ENCODE data around the gene FARP2. TPM values are rescaled to one million over a fixed set of nuclear protein-coding genes. Genes with fewer than 3 reads are reported as not detected.
"Not testable (repeated sequence)": the region's sequence is repeated elsewhere in the genome, so short reads cannot be mapped to it uniquely, and the experiment has no call there.

Gene FARP2
- polyA plus RNA-seq, 6 donors from 2014 or later, result 24.4 to 35.6 (median 29.5) TPM

GRCh38 chr2:241413501-241413900 lies 57.4 kb downstream of the FARP2 start:
- H3K36me3 Mint-ChIP-seq, result peaks cover 33 to 53% of the 10 kb centered on the region in 2 donors
- peak overlapping the region in 2 of 6 donors; percentile 53 to 60 for H3K27ac Mint-ChIP-seq
- H3K27me3 Mint-ChIP-seq; ATAC-seq (ENCODE audit: low read depth in 2 of 2); H3K9me3 Mint-ChIP-seq; DNase-seq; H3K4me3 Mint-ChIP-seq; H3K4me1 Mint-ChIP-seq: not testable (repeated sequence)

- peaks cover 34 to 54% of the 10 kb centered on the region in 2 donors for H3K36me3 Mint-ChIP-seq
- no peak overlapping the region for H3K4me3 Mint-ChIP-seq
- no peaks in the 10 kb centered on the region for H3K27me3 Mint-ChIP-seq
- no peaks in the 10 kb centered on the region for H3K4me1 Mint-ChIP-seq
- H3K27ac Mint-ChIP-seq, result peak overlapping the region in 3 of 6 donors; percentile 44 to 60 (median 53)
- no peak for ATAC-seq (ENCODE audit: low read depth in 2 of 2)
- no peak for DNase-seq
- no peaks in the 10 kb centered on the region for H3K9me3 Mint-ChIP-seq
Measured at GRCh38 chr2:241413929-241414580, 58.0 kb downstream of the FARP2 start.

DNA sequence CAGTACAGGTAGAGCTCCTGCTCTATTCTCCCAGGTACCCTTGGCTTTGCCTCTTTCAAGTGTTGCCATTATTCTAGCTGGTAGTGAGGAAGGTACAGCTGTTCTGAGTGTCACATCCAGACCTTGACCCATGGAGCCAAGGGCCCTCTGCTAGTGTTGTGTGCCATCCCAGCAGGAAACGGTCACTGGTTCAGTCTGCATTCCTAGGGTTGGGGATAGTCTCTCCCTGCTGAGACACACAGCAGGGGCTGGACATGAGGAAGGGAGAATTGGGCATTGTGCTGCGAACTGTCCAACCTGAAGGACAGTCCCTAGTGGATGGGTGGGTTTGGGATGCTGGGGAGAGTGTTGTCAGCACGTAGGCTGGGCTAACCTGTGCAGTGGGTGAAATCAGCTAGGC lies 59.1 kb downstream of the FARP2 start:
- Mint-ChIP-seq H3K36me3 (peaks cover 34 to 50% of the 10 kb centered on the region in 2 donors), H3K27me3 (no peaks in the 10 kb centered on the region), H3K4me1 (no peaks in the 10 kb centered on the region), H3K27ac (peak overlapping the region in 2 of 6 donors; percentile 15 to 73), H3K9me3 (no peaks in the 10 kb centered on the region), H3K4me3 (peak overlapping the region in 1 of 8 donors; percentile 12)
- DNase-seq, result no peak
- no peak for ATAC-seq (ENCODE audit: low read depth in 2 of 2)

DNA sequence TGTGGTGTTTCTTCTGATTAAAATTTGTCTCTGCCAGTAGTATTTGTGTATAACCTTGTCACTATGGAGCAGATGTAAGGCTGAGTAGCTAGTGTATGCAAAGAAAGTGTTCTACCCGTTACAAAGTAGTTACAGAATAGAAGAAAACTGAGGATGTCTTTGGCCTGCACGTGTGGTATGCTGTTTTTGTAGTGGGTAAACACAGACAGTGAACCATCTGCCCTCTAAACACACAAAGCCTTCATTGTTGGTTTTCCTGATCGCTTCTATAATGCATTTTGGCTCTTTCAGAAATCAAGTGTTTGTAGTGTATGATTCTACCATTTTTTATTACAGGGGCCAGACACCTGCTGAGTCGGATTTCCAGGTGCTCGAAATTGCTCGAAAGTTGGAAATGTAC lies 61.5 kb downstream of the FARP2 start:
- Mint-ChIP-seq H3K4me1 (no peaks in the 10 kb centered on the region), H3K27ac (peak overlapping the region in 1 of 6 donors; percentile 59), H3K9me3 (peaks cover 0 to 5% (median 4%) of the 10 kb centered on the region in 7 donors), H3K4me3 (no peak overlapping the region), H3K27me3 (no peaks in the 10 kb centered on the region), H3K36me3 (peaks cover 26 to 39% of the 10 kb centered on the region in 2 donors)
- no peak for DNase-seq
- ATAC-seq (ENCODE audit: low read depth in 2 of 2), result no peak

- Mint-ChIP-seq H3K9me3 (peaks cover 11 to 24% (median 19%) of the 10 kb centered on the region in 7 donors), H3K27me3 (no peaks in the 10 kb centered on the region), H3K4me3 (no peak overlapping the region), H3K36me3 (peaks cover 46 to 54% of the 10 kb centered on the region in 2 donors), H3K4me1 (no peaks in the 10 kb centered on the region), H3K27ac (no peak overlapping the region)
- ATAC-seq (ENCODE audit: low read depth in 2 of 2) (no peak), DNase-seq (no peak)
Measured at GRCh38 chr2:241421330-241421729, 65.2 kb downstream of the FARP2 start.

DNA sequence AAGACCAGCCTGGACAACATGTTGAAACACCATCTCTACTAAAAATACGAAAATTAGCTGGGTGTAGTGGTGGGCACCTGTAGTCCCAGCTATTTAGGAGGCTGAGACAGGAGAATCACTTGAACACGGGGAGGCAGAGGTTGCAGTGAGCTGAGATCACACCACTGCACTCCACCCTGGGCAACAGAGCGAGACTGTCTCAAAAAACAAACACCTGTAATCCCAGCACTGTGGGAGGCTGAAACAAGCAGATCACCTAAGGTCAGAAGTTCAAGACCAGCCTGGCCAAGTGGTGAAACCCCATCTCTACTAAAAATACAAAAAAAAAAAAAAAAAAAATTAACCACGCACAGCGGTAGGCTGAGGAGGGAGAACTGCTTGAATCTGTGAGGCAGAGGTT lies 65.9 kb downstream of the FARP2 start:
- Mint-ChIP-seq H3K36me3 (peaks cover 50 to 52% of the 10 kb centered on the region in 2 donors), H3K9me3 (peaks cover 11 to 24% (median 19%) of the 10 kb centered on the region in 7 donors)
- not testable (repeated sequence) for ATAC-seq (ENCODE audit: low read depth in 2 of 2); H3K27me3 Mint-ChIP-seq; H3K4me3 Mint-ChIP-seq; H3K27ac Mint-ChIP-seq; H3K4me1 Mint-ChIP-seq; DNase-seq

DNA sequence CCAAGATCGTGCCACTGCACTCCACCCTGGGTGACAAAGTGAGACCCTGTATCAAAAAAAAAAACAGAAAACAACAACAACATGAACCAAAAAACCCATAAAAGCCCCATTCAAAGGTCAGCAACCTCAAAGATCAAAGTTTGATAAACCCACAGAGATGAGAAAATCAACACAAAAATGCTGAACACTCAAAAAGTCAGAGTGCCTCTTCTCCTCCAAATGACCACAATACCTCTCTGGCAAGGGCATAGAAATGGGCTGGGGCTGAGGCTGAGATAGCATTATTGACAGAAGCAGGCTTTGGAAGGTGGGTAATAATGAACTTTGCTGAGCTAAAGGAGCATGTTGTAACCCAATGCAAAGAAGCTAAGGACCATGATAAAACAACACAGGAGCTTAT lies 66.3 kb downstream of the FARP2 start:
- H3K4me1 Mint-ChIP-seq, result no peaks in the 10 kb centered on the region

DNA sequence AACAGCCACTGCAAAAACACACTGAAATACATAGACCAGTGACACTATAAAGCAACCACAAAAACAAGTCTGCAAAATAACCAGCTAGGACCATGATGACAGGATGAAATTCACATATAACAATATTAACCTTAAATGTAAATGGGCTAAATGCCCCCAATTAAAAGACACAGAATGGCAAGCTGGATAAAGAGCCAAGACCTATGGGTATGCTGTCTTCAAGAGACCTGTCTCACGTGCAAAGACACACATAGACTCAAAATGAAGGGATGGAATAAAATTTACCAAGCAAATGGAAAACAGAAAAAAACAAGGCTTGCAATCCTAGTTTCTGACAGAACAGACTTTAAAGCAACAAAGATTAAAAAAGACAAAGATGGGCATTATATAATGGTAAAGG lies 67.4 kb downstream of the FARP2 start:
- Mint-ChIP-seq H3K27ac (peak overlapping the region in 1 of 6 donors; percentile 8), H3K36me3 (peaks cover 44 to 47% of the 10 kb centered on the region in 2 donors), H3K9me3 (peaks cover 11 to 24% (median 19%) of the 10 kb centered on the region in 7 donors)
- not testable (repeated sequence) for ATAC-seq (ENCODE audit: low read depth in 2 of 2); H3K4me1 Mint-ChIP-seq; H3K4me3 Mint-ChIP-seq; H3K27me3 Mint-ChIP-seq; DNase-seq

More for the DNA sequence above, 66.3 kb downstream of the FARP2 start:
- H3K36me3 Mint-ChIP-seq, result peaks cover 50 to 52% of the 10 kb centered on the region in 2 donors
- no peak overlapping the region for H3K27ac Mint-ChIP-seq
- H3K4me3 Mint-ChIP-seq, result peak overlapping the region in 1 of 8 donors; percentile 53
- no peaks in the 10 kb centered on the region for H3K27me3 Mint-ChIP-seq
- DNase-seq (no peak), ATAC-seq (ENCODE audit: low read depth in 2 of 2) (no peak)
- H3K9me3 Mint-ChIP-seq, result peaks cover 11 to 24% (median 19%) of the 10 kb centered on the region in 7 donors

DNA sequence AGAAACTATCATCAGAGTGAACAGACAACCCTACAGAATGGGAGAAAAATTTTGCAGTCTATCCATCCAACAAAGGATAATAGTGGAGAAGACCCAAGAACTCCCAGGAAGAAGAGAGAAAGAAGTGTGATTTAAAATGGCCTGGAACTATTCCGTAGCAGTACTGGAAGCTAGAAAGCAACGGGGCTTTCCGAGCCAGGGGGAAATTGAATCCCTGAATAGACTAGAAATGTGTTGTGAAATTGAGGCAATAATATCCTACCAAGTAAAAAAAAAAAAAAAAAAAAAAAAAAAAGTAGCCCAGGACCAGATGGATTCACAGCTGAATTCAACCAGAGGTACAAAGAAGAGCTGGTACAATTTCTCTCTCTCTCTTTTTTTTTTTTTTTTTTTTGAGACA lies 69.3 kb downstream of the FARP2 start:
- no peaks in the 10 kb centered on the region for H3K4me1 Mint-ChIP-seq
- no peak overlapping the region for H3K4me3 Mint-ChIP-seq
- no peak overlapping the region for H3K27ac Mint-ChIP-seq
- no peaks in the 10 kb centered on the region for H3K27me3 Mint-ChIP-seq
- ATAC-seq (ENCODE audit: low read depth in 2 of 2) (no peak), DNase-seq (no peak)
- H3K9me3 Mint-ChIP-seq, result peaks cover 11 to 24% (median 19%) of the 10 kb centered on the region in 7 donors
- H3K36me3 Mint-ChIP-seq, result peaks cover 47 to 57% of the 10 kb centered on the region in 2 donors

DNA sequence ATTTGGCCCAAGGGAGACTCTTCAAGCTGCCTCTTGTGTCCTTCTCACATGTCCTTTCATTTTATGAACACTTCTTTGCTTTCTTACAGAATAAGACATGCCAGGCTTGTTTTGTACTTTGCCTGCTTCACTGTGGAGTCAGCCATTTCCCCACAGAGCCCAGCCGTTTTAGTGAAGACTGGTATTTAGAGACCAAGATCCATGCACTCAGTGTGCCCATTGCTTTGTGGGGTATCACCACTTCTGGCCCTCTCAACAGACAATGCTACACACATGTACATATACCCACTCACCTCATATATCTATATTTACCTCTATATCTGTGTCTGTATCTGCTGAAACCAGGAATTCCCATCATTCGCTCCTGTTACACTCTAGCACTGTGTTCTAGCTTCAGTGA lies 74.1 kb downstream of the FARP2 start:
- Mint-ChIP-seq H3K36me3 (peaks cover 29 to 47% of the 10 kb centered on the region in 2 donors), H3K9me3 (no peaks in the 10 kb centered on the region), H3K4me3 (no peak overlapping the region), H3K4me1 (no peaks in the 10 kb centered on the region), H3K27ac (no peak overlapping the region), H3K27me3 (no peaks in the 10 kb centered on the region)
- ATAC-seq (ENCODE audit: low read depth in 2 of 2), result no peak
- no peak for DNase-seq

DNA sequence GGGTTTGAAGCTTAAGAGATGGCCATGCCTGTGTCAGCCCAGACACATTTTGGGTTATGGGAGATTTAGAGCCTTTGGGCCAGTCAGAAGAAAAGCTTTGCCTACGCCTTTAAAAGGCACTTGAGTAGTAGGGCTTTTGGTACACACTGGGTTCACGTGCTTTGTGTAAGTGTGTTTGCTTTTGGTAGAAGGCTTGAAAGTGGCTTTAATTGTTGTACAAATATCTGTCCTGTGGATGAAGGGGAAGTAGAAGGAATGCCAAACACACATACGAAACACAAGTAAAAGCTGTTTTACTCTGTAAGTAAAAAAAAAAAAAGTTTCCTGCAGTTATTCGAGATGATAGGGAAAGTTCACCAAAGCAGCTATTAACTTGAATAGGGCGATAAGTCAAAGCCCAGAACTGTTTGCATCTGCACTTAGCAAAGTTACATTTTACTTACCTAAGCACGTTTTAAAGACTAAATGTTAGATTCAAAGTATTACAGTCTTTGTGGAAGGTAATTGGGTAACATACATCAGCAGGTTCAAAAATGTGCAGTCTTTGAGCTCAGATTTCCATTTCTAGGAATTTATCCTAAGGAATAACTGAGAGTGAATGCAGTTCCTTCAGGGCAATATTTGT lies 76.9 kb downstream of the FARP2 start:
- no peak overlapping the region for H3K27ac Mint-ChIP-seq
- H3K9me3 Mint-ChIP-seq, result no peaks in the 10 kb centered on the region
- no peak for ATAC-seq (ENCODE audit: low read depth in 2 of 2)
- peaks cover 31 to 50% of the 10 kb centered on the region in 2 donors for H3K36me3 Mint-ChIP-seq
- no peak for DNase-seq
- no peak overlapping the region for H3K4me3 Mint-ChIP-seq
- no peaks in the 10 kb centered on the region for H3K4me1 Mint-ChIP-seq
- no peaks in the 10 kb centered on the region for H3K27me3 Mint-ChIP-seq

DNA sequence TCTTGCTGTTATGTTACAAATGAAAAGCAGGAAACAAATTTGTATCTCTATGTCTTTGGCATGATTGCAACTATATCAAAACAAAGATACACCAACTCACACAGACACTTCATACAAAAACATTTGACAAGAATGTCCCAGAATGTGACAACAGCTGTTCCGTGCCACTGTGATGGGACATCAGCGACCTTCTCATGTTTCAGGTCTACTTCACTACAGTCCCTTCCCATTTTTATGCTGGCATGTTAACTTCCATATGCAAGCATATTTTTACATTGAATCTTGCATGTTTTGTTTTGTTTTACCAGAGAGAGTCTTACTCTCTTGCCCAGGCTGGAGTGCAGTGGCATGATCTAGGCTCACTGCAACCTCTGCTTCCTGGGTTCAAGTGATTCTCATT lies 81.1 kb downstream of the FARP2 start:
- Mint-ChIP-seq H3K4me1 (no peaks in the 10 kb centered on the region), H3K4me3 (peak overlapping the region in 1 of 8 donors; percentile 22), H3K27me3 (no peaks in the 10 kb centered on the region), H3K36me3 (peaks cover 30 to 39% of the 10 kb centered on the region in 2 donors), H3K9me3 (no peaks in the 10 kb centered on the region), H3K27ac (no peak overlapping the region)
- DNase-seq, result no peak
- no peak for ATAC-seq (ENCODE audit: low read depth in 2 of 2)

DNA sequence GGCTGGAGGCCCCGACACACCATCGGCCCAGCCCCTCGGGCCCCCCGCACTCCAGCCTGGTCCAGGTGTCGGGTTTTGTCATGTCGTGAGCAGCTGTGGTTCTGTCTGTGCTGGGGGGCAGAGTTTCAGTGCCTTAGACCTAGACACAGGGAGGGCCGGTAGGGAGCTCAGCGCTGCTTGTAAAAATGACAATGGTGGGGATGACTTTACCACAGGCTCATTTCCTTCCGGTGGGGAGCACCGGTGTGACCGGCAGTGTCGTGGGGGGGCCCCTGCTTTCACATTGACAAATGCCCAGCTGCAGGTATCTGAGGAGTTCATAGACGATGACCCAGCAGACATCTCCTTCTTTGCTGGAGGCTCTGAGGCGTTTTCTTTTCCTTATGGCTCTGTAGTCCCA lies 85.4 kb downstream of the FARP2 start:
- no peaks in the 10 kb centered on the region for H3K27me3 Mint-ChIP-seq
- ATAC-seq (ENCODE audit: low read depth in 2 of 2), result no peak
- no peak overlapping the region for H3K27ac Mint-ChIP-seq
- DNase-seq, result no peak
- peaks cover 12 to 19% (median 18%) of the 10 kb centered on the region in 3 donors for H3K4me1 Mint-ChIP-seq
- no peaks in the 10 kb centered on the region for H3K9me3 Mint-ChIP-seq
- no peak overlapping the region for H3K4me3 Mint-ChIP-seq
- H3K36me3 Mint-ChIP-seq, result peaks cover 18 to 29% of the 10 kb centered on the region in 2 donors
